ENCODE data around the gene KIF3A. TPM values are rescaled to one million over a fixed set of nuclear protein-coding genes. Genes with fewer than 3 reads are reported as not detected.

Gene KIF3A
- total RNA-seq, 1 donor from 2014 or later = 9.1 TPM

GRCh38 chr5:132658381-132659302 lies 78.7 kb downstream of the KIF3A start:
- intact Hi-C loops (cut with DNase I) = no loop called here
- ATAC-seq (ENCODE audit: poor library complexity) (no peak), DNase-seq (no peak)

DNA sequence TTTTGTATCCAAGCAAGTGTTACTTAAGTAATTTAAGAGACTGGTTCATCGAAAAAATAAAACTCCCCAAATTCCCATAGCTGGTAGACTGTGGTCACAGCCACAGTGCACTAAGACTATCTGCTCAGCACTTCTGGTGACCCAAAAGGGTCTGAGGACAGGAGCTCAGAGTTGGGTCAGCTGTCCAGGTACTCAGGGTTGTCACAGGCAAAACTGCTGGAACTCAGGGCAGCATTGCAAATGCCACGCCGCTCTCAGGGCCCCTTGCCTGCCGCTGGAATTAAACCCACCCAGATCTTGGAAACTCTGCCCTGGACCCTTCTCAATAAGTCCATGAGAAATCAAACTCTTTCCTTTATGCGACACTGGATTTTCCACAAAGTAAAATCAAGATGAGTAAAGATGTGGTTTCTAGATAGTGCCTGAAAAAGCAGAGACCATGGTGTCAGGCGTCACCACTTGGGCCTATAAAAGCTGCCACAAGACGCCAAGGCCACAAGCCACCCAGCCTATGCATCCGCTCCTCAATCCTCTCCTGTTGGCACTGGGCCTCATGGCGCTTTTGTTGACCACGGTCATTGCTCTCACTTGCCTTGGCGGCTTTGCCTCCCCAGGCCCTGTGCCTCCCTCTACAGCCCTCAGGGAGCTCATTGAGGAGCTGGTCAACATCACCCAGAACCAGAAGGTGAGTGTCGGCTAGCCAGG lies 79.5 kb downstream of the KIF3A start, which contains the start of gene IL13:
TSS of gene IL13 (plus strand) at position 498 of the 705 bp plus-strand sequence. CDS start at position 512, 14 bp downstream.
- intact Hi-C loops (cut with DNase I) = no loop called here

DNA sequence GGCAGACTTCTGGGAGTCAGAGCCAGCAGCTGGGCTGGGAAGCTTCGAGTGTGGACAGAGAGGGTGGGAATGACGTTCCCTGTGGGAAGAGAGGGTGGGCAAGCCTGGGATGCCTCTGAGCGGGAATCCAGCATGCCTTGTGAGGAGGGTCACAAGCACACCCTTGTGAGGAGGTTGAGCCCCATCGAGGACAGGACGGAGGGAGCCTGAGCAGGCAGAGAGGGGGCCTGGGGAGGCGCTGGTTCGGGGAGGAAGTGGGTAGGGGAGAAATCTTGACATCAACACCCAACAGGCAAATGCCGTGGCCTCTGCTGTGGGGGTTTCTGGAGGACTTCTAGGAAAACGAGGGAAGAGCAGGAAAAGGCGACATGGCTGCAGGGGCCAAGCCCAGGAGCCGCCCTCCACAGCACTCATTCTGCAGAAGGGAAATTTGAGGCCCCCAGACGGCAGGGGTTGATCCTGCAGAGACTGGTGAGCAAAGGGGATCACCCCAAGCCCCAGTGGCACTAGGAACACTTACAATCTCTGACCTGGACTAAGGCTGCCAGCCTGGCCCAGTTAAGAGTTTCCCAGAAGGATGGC lies 80.5 kb downstream of the KIF3A start:
- no peak for ATAC-seq (ENCODE audit: poor library complexity)
- no peak for DNase-seq
- intact Hi-C loops (cut with DNase I) = no loop called here

More for the DNA sequence above, 79.5 kb downstream of the KIF3A start, which contains the start of gene IL13:
- no peak for DNase-seq
- no peak for ATAC-seq (ENCODE audit: poor library complexity)

DNA sequence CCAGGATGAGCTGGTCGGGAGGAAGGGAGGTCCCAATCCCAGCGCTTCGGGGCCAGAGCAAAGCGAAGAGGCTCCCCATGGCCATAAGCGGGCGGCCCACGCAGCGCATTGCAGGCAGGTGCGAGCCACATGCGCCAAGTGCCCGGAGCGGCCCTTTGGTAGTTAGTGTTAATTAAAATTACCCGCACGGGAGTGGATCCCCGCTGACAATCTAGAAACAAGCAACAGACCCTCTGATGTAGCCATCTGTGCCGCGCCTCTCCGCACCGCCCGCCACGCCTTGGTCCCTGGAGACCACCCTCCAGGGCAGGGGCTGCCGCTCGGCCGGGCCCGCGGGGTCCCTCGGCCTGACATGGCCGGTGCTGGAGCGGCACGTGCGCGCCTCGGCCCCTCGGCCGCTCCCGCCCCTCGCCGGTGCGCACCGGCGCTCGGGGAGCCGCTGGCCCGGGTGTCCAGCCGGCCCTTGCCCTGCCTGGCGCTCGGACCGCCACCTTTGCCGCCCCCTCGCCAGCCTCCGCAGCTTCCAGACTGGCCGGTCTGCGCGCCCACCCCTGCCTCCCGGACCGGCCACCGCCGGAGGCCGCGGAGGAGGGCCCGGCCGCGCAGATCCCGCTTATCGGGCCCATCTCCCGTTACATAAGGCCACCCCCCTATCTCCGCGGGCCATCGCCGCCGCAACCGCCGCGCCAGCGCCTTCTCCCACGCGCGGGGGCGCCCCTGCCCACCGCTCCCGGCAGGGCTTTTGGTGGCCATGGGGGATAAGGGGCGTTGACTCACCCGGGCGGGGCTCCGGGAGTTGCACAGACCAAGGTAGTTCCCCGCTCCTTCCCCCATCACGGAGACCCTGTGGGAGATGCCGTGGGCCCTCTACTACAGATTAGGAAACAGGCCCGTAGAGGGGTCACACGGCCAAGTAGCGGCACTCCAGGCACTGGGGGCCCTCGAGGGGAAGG lies 81.2 kb downstream of the KIF3A start:
- DNase-seq = no peak
- peak; percentile 22 for ATAC-seq (ENCODE audit: poor library complexity)
- intact Hi-C loops (cut with DNase I) = no loop called here

DNA sequence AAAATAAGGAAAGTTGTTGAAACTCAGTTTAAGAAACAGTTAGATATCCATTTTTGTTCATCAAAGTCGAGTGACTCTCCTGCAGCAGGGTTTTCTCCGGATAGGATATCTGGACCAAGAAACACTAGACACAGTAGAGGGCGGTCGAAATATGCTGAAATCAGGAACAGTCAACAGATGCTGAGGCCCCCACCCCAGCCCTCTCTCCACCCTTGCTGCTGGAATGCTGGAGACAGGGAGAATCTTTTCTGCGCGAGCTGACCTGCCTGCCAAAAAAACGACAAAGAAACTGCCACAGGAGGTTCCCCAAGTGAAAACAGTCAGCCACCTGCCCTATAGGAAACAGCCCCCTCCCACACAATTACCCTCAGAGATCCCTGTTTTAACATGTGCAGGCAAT lies 83.6 kb downstream of the KIF3A start:
- intact Hi-C loops (cut with DNase I) = no loop called here
- DNase-seq (no peak), ATAC-seq (ENCODE audit: poor library complexity) (no peak)

DNA sequence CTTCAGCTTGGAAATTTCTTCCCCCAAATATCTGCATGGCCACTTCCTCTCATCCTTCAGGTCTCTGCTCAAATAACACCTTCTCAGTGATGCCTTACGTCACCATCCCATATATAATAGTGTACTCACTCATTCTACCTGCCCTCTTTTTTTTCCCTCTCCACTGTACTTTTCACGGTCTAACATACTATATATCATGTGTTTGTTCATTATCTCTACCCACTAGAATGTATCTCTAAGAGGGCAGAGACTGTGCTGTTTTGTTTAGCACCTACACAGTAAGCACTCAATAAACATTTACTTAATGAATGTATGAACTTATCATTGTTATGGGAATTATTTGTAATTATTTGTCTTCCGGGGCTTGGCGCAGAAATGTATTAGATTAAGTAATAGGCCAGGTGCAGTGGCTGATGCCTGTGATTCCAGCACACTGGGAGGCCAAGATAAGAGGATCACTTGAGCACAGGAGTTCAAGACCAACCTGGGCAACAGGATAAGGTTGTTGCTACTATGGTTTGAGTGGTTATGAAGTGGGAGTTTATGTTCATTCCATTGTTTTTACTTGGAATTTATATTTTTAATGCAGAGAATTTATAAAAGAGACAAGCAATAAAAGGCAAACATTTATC lies 85.4 kb downstream of the KIF3A start:
- intact Hi-C loops (cut with DNase I) = no loop called here
- ATAC-seq (ENCODE audit: poor library complexity) (no peak), DNase-seq (no peak)

DNA sequence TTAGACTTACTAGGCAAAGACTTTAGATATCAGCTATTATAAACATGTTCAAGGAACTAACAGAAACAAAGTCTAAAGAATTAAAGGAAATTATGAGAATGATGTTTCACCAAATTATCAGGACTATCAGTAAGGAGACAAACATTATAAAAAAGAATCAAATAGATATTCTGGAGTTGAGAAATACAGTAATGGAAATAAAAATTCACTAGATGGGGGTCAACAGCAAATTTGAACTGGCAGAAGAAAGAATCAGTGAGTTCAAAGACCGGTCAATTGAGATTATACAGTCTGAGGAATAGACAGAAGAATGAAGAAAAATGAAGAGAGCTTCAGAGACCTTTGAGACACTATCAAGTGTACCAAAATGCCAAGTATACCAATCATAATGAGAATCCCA lies 89.0 kb downstream of the KIF3A start:
- intact Hi-C loops (cut with DNase I) = no loop called here
- DNase-seq (no peak), ATAC-seq (ENCODE audit: poor library complexity) (no peak)

DNA sequence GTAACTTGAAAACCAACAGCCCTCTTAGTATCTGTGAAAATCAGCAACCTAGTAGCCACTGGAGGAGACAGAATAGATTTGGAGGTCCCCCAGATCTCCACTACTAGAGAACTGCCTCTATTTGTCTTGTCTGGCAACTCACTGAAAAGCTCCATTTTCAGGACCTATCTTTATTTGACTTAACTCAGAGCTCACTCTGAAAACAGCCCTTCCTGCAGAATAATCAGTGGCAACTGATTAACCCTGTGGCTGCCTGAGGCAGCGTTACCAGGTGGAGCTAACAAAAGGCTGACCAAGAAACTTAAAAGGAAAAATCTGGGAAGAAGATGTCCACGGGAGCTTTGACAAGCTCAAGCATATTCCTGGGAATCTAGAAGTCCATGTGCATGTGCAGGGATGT lies 89.9 kb downstream of the KIF3A start:
- intact Hi-C loops (cut with DNase I) = no loop called here
- DNase-seq (no peak), ATAC-seq (ENCODE audit: poor library complexity) (no peak)

DNA sequence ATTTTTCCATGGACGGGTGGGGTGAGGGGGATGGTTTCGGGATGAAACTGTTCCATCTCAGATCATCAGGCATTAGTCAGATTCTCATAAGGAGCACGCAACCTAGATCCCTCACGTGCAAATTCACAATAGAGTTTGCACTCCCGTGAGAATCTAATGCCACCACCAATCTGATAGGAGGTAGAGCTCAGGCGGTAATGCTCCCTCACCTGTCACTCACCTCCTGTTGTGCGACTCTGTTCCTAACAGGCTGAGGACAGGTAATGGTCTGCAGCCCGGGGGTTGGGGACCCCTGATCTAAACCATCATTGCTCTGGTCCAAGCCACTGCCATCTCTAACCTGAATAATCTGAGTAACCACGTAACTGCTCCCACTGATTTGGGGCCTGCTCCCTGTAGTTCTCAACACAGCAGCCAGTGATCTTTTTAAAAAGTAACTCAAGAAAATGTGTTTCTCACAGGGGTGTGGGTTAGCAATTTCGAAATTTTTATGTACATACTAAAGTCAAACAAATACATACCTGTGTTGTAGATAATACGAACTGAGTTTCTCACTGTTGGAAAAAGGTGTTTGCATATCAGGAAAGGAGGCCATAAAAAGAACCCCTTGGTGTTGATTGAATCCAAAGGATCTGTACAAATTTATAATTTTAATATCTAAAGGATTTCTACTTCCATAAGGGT lies 90.6 kb downstream of the KIF3A start:
- DNase-seq (no peak), ATAC-seq (ENCODE audit: poor library complexity) (no peak)
- intact Hi-C loops (cut with DNase I) = no loop called here

GRCh38 chr5:132644177-132644576 lies 93.2 kb downstream of the KIF3A start:
- no peak for DNase-seq
- no peak for ATAC-seq (ENCODE audit: poor library complexity)
- intact Hi-C loops (cut with DNase I) = no loop called here

Other genes starting within 250 kb of the KIF3A start
- 12.5 TPM for gene IRF1, start 246.8 kb downstream of the KIF3A start, total RNA-seq
- gene IL5, start 194.0 kb downstream of the KIF3A start, total RNA-seq = not detected
- gene RAD50, start 180.6 kb downstream of the KIF3A start, total RNA-seq = 33.1 TPM
- not detected for gene IL13, start 79.4 kb downstream of the KIF3A start, total RNA-seq
- gene IL4, start 63.6 kb downstream of the KIF3A start, total RNA-seq = not detected
- 0.08 TPM for gene CCNI2, start 9.9 kb upstream of the KIF3A start, total RNA-seq
- gene SEPTIN8, start 39.7 kb upstream of the KIF3A start, total RNA-seq = 26.3 TPM
- gene SOWAHA, start 75.8 kb upstream of the KIF3A start, total RNA-seq = 0.13 TPM
- 3.6 TPM for gene SHROOM1, start 93.1 kb upstream of the KIF3A start, total RNA-seq
- gene GDF9, start 128.9 kb upstream of the KIF3A start, total RNA-seq = 0.16 TPM
- gene UQCRQ, start 129.1 kb upstream of the KIF3A start, total RNA-seq = 1,987 TPM
- gene LEAP2, start 136.1 kb upstream of the KIF3A start, total RNA-seq = 1.0 TPM
- 26.8 TPM for gene AFF4, start 226.1 kb upstream of the KIF3A start, total RNA-seq

Data from Right ventricle myocardium superior (tissue), 1 donor.